ENCODE measurements around the gene ARNT2. TPM values are rescaled to one million over a fixed set of nuclear protein-coding genes. Genes with fewer than 3 reads are reported as not detected.

Gene ARNT2
- total RNA-seq, 4 donors from 2014 or later: 0.26 to 22.9 (median 7.0) TPM

- Histone ChIP-seq H3K36me3 (no peaks in the 10 kb centered on the region), H3K9me3 (no peaks in the 10 kb centered on the region), H3K27me3 (no peaks in the 10 kb centered on the region), H3K4me1 (no peaks in the 10 kb centered on the region), H3K27ac (no peak overlapping the region), H3K4me3 (no peak overlapping the region)
- no peak for DNase-seq
- intact Hi-C loops (cut with DNase I; ENCODE audit: low total_unique reads): no loop called here
- TF ChIP-seq CTCF (IDR thresholded peaks at IDR 0.05) (no peak), POLR2A (IDR thresholded peaks at IDR 0.05) (no peak)
Measured at GRCh38 chr15:80593486-80594030, 189.4 kb downstream of the ARNT2 start.

GRCh38 chr15:80594091-80594889, 190.1 kb downstream of the ARNT2 start:
- TF ChIP-seq CTCF (IDR thresholded peaks at IDR 0.05): no peak
- intact Hi-C loops (cut with DNase I; ENCODE audit: low total_unique reads): no loop called here
- H3K4me3 ChIP-seq: no peak overlapping the region
- no peak overlapping the region for H3K27ac ChIP-seq
- H3K4me1 ChIP-seq: no peaks in the 10 kb centered on the region
- no peaks in the 10 kb centered on the region for H3K27me3 ChIP-seq
- H3K9me3 ChIP-seq: no peaks in the 10 kb centered on the region
- H3K36me3 ChIP-seq: no peaks in the 10 kb centered on the region
- DNase-seq: no peak

GRCh38 chr15:80595396-80595795, 191.2 kb downstream of the ARNT2 start:
- no peaks in the 10 kb centered on the region for H3K27me3 ChIP-seq
- H3K4me3 ChIP-seq: no peak overlapping the region
- H3K36me3 ChIP-seq: no peaks in the 10 kb centered on the region
- no peak overlapping the region for H3K27ac ChIP-seq
- TF ChIP-seq POLR2A (IDR thresholded peaks at IDR 0.05): no peak
- no peak for TF ChIP-seq CTCF (IDR thresholded peaks at IDR 0.05)
- no peaks in the 10 kb centered on the region for H3K4me1 ChIP-seq
- no peaks in the 10 kb centered on the region for H3K9me3 ChIP-seq
- intact Hi-C loops (cut with DNase I; ENCODE audit: low total_unique reads): no loop called here
- no peak for DNase-seq

- no peak for TF ChIP-seq CTCF (IDR thresholded peaks at IDR 0.05)
- no peak for TF ChIP-seq POLR2A (IDR thresholded peaks at IDR 0.05)
- Histone ChIP-seq H3K9me3 (no peaks in the 10 kb centered on the region), H3K27me3 (no peaks in the 10 kb centered on the region), H3K4me3 (no peak overlapping the region), H3K36me3 (no peaks in the 10 kb centered on the region), H3K27ac (no peak overlapping the region), H3K4me1 (no peaks in the 10 kb centered on the region)
- DNase-seq: no peak
- intact Hi-C loops (cut with DNase I; ENCODE audit: low total_unique reads): no loop called here
Measured at GRCh38 chr15:80596521-80596976, 192.4 kb downstream of the ARNT2 start.

GRCh38 chr15:80597076-80597475, 192.9 kb downstream of the ARNT2 start:
- H3K27ac ChIP-seq: no peak overlapping the region
- H3K36me3 ChIP-seq: no peaks in the 10 kb centered on the region
- H3K4me1 ChIP-seq: no peaks in the 10 kb centered on the region
- no peak overlapping the region for H3K4me3 ChIP-seq
- DNase-seq: no peak
- intact Hi-C loops (cut with DNase I; ENCODE audit: low total_unique reads): no loop called here
- no peaks in the 10 kb centered on the region for H3K27me3 ChIP-seq
- TF ChIP-seq POLR2A (IDR thresholded peaks at IDR 0.05): no peak
- TF ChIP-seq CTCF (IDR thresholded peaks at IDR 0.05): no peak
- no peaks in the 10 kb centered on the region for H3K9me3 ChIP-seq
